H1 (cell line): ENCODE data around the gene GBA2. TPM values are rescaled to one million over a fixed set of nuclear protein-coding genes. Genes with fewer than 3 reads are reported as not detected.

ENCODE experiments used
- ATF2 ChIP-seq: IDR thresholded peaks from 2 replicates; pipeline ENCODE4 v1.6.1; 2012; ENCODE audit warnings: low read length, inconsistent platforms
- CTBP2 ChIP-seq: IDR thresholded peaks from 2 replicates; pipeline ENCODE4 v1.7.0; 2011; ENCODE audit warnings: borderline replicate concordance, mild to moderate bottlenecking, moderate library complexity, mixed read lengths, low read length; ENCODE audit not compliant: insufficient read depth, insufficient read length
- CTCF ChIP-seq, 3 experiments: IDR thresholded peaks; 1 replicate in 2 of 3; 2 replicates in 1 of 3; pipeline versions ENCODE4 v1.5.1 to v1.6.1; 2011; ENCODE audit warnings: low read length in 3 of 3, mild to moderate bottlenecking in 3 of 3, inconsistent platforms in 2 of 3, low read depth in 1 of 3, moderate library complexity in 1 of 3; ENCODE audit not compliant: insufficient read depth in 1 of 3; ENCODE audit errors: control extremely low read depth in 1 of 3
- EP300 ChIP-seq, 2 experiments: IDR thresholded peaks; 1 replicate in 1 of 2; 2 replicates in 1 of 2; pipeline ENCODE4 v1.6.1; 2011 to 2012; ENCODE audit warnings: low read depth in 2 of 2, low read length in 2 of 2, mild to moderate bottlenecking in 2 of 2, borderline replicate concordance in 1 of 2, inconsistent platforms in 1 of 2, moderate library complexity in 1 of 2
- MAX ChIP-seq: IDR thresholded peaks from 2 replicates; pipeline ENCODE4 v1.6.1; 2012; ENCODE audit warnings: inconsistent platforms
- POU5F1 ChIP-seq: IDR thresholded peaks from 2 replicates; pipeline ENCODE4 v1.6.1; 2011; ENCODE audit warnings: low read depth, mild to moderate bottlenecking, low read length, moderate library complexity
- SIRT6 ChIP-seq: IDR thresholded peaks from one replicate; pipeline ENCODE4 v1.7.1; 2012; ENCODE audit warnings: low read length, inconsistent platforms
- SP1 ChIP-seq: IDR thresholded peaks from 2 replicates; pipeline ENCODE4 v1.6.1; 2011; ENCODE audit warnings: low read depth, low read length
- polyA plus RNA-seq, 7 experiments: library from polyadenylated mRNA; depleted of rRNA in 3 of 7; stranded (reverse) in 5 of 7; unstranded in 2 of 7; fragments of >200 nt in 5 of 7; fragments of 200-250 nt in 2 of 7; gene quantifications; 1 replicate in 5 of 7; 2 replicates in 1 of 7; 4 replicates in 1 of 7; pipeline versions ENCODE4 v1.2.1 to v1.2.3, GENCODE V29; 2011 to 2013; ENCODE audit warnings: missing spikeins in 2 of 7, mixed read lengths in 2 of 7
- total RNA-seq: library from RNA; stranded (reverse); fragmentation: NEBNext Ultra II Directional; extraction: Animal tissue kit (Norgen Biotek cat#: 25700); gene quantifications from 2 replicates; pipeline ENCODE4 v1.2.1, GENCODE V29; 2021

Gene GBA2
- total and polyA plus RNA-seq, 2 of the 8 experiments (the other 6 are each of a cell fraction or from before 2014, with no cell fraction given) = 64.2 to 71.9 TPM

- TF ChIP-seq ATF2 (no peak), CTBP2 (peak; percentile 71), EP300 (IDR thresholded peaks at IDR 0.05; ENCODE audit: borderline replicate concordance in 1 of 2, low read depth in 2 of 2, low read length in 2 of 2) (no peak), POU5F1 (no peak), SP1 (0 out of 2 replicates have a peak, but pooled peaks have one; percentile 31), SIRT6 (no peak), CTCF (IDR thresholded peaks at IDR 0.05; ENCODE audit: control extremely low read depth in 1 of 3, insufficient read depth in 1 of 3, low read depth in 1 of 3, low read length in 3 of 3) (peak in 2 of 3 experiments; percentile 14 to 37; a peak in 2 of 4 replicates), MAX (no peak)
Observed at GRCh38 chr9:35732800-35733541, 16.1 kb downstream of the GBA2 start (continued).
